Stimulated activated CD8-positive, alpha-beta memory T cell treated with anti-CD3 and anti-CD28 coated beads, Interleukin-7, amount 100 ng/mL, for 48 hours (primary cell): Measurements from ENCODE around the gene TDRD12.

Experiments
- DNase-seq, 2 donors: peaks; one replicate each; pipeline ENCODE4 v3.0.0-alpha.2; 2020; ENCODE audit warnings: low read depth in 1 of 2; ENCODE audit errors: extremely low read depth in 1 of 2

The TDRD12 gene, protein sequence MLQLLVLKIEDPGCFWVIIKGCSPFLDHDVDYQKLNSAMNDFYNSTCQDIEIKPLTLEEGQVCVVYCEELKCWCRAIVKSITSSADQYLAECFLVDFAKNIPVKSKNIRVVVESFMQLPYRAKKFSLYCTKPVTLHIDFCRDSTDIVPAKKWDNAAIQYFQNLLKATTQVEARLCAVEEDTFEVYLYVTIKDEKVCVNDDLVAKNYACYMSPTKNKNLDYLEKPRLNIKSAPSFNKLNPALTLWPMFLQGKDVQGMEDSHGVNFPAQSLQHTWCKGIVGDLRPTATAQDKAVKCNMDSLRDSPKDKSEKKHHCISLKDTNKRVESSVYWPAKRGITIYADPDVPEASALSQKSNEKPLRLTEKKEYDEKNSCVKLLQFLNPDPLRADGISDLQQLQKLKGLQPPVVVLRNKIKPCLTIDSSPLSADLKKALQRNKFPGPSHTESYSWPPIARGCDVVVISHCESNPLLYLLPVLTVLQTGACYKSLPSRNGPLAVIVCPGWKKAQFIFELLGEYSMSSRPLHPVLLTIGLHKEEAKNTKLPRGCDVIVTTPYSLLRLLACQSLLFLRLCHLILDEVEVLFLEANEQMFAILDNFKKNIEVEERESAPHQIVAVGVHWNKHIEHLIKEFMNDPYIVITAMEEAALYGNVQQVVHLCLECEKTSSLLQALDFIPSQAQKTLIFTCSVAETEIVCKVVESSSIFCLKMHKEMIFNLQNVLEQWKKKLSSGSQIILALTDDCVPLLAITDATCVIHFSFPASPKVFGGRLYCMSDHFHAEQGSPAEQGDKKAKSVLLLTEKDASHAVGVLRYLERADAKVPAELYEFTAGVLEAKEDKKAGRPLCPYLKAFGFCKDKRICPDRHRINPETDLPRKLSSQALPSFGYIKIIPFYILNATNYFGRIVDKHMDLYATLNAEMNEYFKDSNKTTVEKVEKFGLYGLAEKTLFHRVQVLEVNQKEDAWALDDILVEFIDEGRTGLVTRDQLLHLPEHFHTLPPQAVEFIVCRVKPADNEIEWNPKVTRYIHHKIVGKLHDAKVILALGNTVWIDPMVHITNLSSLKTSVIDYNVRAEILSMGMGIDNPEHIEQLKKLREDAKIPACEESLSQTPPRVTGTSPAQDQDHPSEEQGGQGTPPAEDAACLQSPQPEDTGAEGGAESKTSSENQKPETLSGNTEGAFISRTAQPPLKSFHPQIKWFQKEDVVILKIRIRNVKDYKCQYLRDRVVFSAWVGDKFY (N-terminal part only)

DNA sequence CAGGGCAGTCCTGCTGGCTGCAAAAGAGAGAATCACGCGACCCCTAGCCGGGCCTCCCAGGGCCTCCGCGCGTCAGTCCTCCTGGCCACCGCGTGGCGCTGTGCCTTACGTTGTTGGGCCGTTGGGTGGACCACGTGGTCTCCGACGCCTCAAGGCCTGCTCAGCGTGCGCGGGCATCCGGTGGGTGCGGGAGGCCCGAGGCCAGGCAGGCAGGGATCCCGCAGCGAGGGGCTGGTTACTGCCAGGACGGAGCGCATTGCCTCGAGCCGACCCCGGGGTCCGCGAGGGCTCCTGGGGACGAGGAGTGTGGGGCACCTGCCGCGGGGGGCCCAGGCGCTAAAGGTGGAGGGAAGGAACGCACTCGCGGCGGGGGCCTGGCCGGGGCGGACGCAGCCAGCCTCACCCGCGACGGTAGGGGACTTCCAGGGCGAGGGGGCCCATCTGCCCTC is at the start of gene TDRD12:
Gene TDRD12 (plus strand): TSS at position 157 of the 449 bp plus-strand sequence. CDS start 306 bp downstream, outside the sequence.
- no peak for DNase-seq

GRCh38 chr19:32671883-32672593 is 47.5 kb upstream of the TDRD12 start:
- no peak for DNase-seq

DNA sequence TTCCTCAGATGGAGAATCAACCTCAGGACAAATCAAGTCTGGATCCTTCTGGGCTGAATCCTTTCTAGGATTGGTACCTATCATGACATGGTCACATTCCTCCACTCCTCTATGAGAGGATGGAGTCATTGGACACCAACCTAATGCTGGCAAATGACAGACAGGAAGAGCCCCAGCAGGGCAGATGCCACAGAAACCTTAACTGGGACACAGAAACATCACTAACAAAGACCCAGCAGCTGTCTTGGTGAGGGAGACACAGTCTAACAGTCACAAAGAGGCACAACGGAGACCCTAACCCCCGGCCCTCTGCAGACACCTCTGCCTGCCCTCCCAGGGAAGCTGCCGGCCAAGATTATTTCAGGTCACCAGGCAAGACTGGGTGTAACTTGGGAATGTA is 46.7 kb upstream of the TDRD12 start:
- DNase-seq, result no peak

GRCh38 chr19:32673573-32673972 is 46.0 kb upstream of the TDRD12 start:
- DNase-seq, result no peak

DNA sequence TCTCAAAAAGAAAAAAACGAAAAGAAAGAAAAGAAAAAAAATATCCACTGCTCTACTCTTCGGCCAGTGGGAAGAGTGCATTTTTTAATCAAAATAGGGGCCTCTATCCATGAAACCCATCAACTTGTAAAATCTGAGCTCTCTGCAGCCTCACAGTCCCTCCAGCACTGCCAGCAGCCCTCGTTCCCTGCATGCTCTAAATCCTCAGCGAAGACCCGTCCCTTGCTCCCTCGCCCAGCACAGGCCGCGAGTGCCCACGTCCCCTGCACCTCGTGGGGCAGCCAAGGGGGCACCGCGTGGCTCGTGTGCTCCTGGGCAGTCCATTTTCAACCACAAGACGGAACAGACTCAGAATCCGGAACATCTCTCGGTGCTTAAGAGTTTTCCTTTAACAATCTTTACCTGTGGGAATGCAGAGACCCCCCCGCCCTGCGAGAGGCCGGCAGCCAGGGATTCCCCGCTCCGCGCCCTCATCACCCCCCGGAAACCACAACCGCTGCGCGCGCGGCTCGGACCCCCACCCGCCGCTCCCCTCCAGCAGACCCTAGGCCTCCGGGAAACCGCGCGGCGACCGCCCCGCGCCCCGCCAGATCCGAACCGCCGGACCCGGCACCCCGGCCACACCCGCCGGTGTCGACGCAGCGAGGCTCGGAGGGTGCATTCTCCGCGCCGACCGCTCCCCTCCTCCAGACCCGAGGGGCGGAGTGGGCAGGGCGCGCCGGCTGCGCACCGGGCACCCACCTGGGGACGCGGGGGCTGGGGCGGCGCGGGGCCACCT is 45.2 kb upstream of the TDRD12 start:
- DNase-seq, result no peak

DNA sequence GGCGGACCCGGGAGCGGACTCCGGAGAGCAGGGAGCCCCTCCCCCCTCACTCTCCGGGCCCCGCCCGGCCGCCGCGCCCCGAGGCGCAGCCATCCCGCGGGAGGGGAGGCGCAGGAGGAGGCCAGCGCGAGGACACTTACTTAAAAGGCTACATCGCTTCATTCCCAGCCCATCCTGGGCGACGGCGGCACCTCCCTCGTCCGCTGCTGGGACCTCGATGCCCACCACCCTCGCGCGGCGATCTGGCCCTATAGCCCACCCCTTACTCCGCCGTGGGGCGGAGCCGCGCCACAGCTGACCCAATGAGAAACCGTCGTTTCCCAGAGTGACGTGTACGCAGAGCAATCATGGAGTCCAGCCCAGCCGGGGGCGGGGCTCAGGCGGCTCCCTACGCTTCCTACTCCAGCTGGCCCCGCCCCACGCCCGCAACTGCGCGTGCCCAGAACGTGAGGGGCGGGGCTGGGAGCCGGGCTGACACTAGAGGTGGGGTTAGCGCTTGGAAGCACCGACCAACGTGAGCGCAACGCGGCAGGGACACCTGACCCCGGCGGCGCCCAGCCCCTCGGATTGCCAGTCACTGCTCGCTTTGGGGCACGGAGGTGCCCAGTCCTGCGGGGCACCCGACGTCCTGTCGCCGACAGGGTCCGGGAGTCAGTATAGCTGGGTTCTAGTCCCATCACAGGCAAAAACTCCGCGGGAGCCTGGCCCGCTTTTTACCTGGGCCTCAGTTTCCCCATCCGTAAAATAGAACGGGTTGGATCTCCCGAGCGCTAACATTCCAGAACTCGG is 44.4 kb upstream of the TDRD12 start, which contains the start of gene ANKRD27:
Gene ANKRD27 (minus strand): TSS at position 250 of the 789 bp plus-strand sequence. CDS start 16,165 bp downstream, outside the sequence.
- DNase-seq, result peak; percentile 95 to 96

GRCh38 chr19:32675720-32676185 is 43.8 kb upstream of the TDRD12 start, which contains the start of gene RGS9BP:
RGS9BP (plus strand) TSS chr19:32675848; CDS start chr19:32676264, 416 bp downstream.
- peak in 1 of 2 donors; percentile 7 for DNase-seq

GRCh38 chr19:32676186-32676894 is 43.2 kb upstream of the TDRD12 start:
- no peak for DNase-seq

GRCh38 chr19:32676895-32677359 is 42.6 kb upstream of the TDRD12 start:
- DNase-seq, result no peak

DNA sequence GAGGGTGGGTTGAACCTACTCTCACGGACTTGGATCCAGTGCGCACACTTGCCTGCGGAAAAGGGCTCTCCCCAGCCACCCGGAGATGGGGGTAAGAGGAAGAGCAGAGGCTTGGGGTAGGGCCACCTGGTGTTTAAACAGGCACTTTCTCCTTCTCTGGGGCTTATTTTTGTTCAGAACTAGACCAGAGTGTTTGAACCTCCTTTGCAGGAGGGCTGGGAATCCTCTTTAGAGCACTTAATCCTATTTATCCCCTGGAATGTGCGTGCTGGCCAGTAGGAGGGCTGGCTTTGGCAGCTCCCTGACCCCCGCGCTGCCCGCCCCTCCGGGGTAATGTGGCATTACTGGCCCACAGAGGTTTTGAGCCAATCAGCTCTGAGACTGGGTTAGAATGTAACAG is 41.9 kb upstream of the TDRD12 start:
- no peak for DNase-seq

DNA sequence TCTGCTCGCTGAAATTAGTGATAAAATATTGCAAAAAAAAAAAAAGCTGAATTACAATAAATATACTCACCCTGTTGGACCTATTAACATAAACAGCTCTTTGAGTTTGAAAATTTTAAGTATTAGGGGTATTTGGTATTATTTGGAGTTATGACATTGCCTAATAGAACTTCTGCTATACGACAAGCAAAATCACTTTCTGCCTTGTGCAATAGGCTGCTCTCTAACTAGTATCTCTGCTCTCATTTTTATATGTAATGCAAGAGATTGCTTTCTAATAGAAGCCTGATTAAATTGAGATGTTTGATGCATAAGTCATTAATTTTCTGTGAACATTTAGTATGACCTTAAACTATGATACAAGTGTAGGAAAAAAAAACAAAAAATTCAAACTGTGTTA is 38.6 kb upstream of the TDRD12 start:
- no peak for DNase-seq

GRCh38 chr19:32682317-32682716 is 37.2 kb upstream of the TDRD12 start:
- DNase-seq, result no peak

- no peak for DNase-seq
These were observed 32.6 kb upstream of the TDRD12 start for GRCh38 chr19:32686847-32687475.

DNA sequence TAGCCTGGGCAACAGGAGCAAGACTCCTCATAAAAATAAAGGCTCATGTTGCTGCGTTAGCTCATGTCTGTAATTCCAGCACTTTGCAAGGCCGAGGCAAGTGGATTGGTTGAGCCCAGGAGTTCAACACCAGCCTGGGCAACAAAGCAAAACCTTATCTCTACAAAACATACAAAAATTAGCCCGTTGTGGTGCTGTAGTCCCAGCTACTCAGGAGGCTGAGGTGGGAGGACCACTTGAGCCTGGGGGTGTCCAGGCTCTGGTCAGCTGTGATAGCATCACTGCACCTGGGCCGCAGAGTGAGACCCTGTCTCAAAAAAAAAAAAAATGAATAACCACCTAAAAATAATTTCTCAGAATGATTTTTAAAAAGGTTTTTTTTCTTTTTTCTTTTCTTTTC is 31.9 kb upstream of the TDRD12 start:
- no peak for DNase-seq

DNA sequence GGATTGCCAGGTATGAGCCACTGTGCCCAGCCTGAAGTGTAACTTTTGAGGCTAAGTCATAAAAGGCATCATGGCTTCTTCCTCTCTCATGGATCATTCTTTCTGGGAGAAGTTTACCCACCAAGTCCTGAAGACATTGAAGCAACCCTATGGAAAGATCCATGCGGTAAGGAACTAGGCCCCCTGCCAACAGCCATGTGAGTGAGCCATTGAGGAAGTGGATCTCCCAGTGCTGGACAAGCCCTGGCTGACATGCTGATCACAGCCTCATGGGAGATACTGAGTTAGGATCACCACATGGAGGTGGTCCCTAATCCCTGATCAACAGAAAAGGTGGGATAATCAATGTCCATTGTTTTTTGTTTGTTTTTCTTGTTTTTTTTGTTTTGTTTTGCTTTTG is 31.3 kb upstream of the TDRD12 start:
- DNase-seq, result no peak

GRCh38 chr19:32691291-32691951 is 28.1 kb upstream of the TDRD12 start, which contains the start of gene NUDT19:
NUDT19 (plus strand) TSS chr19:32691821; CDS start chr19:32691961, 140 bp downstream.
- peak; percentile 59 to 79 for DNase-seq
